ENCODE data around the gene AMBP.
"Not testable (repeated sequence)": the region's sequence is repeated elsewhere in the genome, so short reads cannot be mapped to it uniquely, and the experiment has no call there.

The AMBP gene

GRCh38 chr9:114091711-114092110 is 13.6 kb upstream of the AMBP start:
- DNase-seq (ENCODE audit: low spot score) = no peak

- DNase-seq (ENCODE audit: low spot score) = no peak
Measured at GRCh38 chr9:114090798-114091197, 12.7 kb upstream of the AMBP start.

GRCh38 chr9:114089206-114089840 is 11.2 kb upstream of the AMBP start:
- no peak for DNase-seq (ENCODE audit: low spot score)

GRCh38 chr9:114088571-114089170 is 10.6 kb upstream of the AMBP start:
- no peak for DNase-seq (ENCODE audit: low spot score)

GRCh38 chr9:114087721-114088120 is 9.6 kb upstream of the AMBP start:
- no peak for DNase-seq (ENCODE audit: low spot score)

GRCh38 chr9:114086607-114087006 is 8.5 kb upstream of the AMBP start:
- no peak for DNase-seq (ENCODE audit: low spot score)

GRCh38 chr9:114086009-114086408 is 7.9 kb upstream of the AMBP start:
- no peak for DNase-seq (ENCODE audit: low spot score)

GRCh38 chr9:114085387-114085789 is 7.3 kb upstream of the AMBP start:
- no peak for DNase-seq (ENCODE audit: low spot score)

- no peak for DNase-seq (ENCODE audit: low spot score)
Measured at GRCh38 chr9:114084282-114085073, 6.4 kb upstream of the AMBP start.

GRCh38 chr9:114083666-114084065 is 5.6 kb upstream of the AMBP start:
- DNase-seq (ENCODE audit: low spot score) = no peak

- not testable (repeated sequence) for DNase-seq (ENCODE audit: low spot score)
Measured at GRCh38 chr9:114082763-114083412, 4.8 kb upstream of the AMBP start.

- peak; percentile 81 for DNase-seq (ENCODE audit: low spot score)
Measured at GRCh38 chr9:114082017-114082762, 4.1 kb upstream of the AMBP start.

- DNase-seq (ENCODE audit: low spot score) = no peak
Measured at GRCh38 chr9:114081441-114082016, 3.4 kb upstream of the AMBP start.

- no peak for DNase-seq (ENCODE audit: low spot score)
Measured at GRCh38 chr9:114080773-114081440, 2.8 kb upstream of the AMBP start.

- no peak for DNase-seq (ENCODE audit: low spot score)
Measured at GRCh38 chr9:114080195-114080772, 2.2 kb upstream of the AMBP start.

- no peak for DNase-seq (ENCODE audit: low spot score)
Measured at GRCh38 chr9:114078781-114079156, 669 bp upstream of the AMBP start.

- no peak for DNase-seq (ENCODE audit: low spot score)
Measured at GRCh38 chr9:114077162-114077837, 800 bp downstream of the AMBP start.

- no peak for DNase-seq (ENCODE audit: low spot score)
Measured at GRCh38 chr9:114076237-114077161, 1.6 kb downstream of the AMBP start.

GRCh38 chr9:114075602-114076001 is 2.5 kb downstream of the AMBP start:
- DNase-seq (ENCODE audit: low spot score) = no peak
